NCI-H128 (cell line): ENCODE data around the gene DBN1.

Experiments used
- DNase-seq: peaks from one replicate; lab custom pipeline; 2025; ENCODE audit not compliant: unreplicated experiment; lab: John Stamatoyannopoulos, UW

DBN1 gene

GRCh38 chr5:177475563-177476427 lies 2.4 kb upstream of the DBN1 start:
- no peak for DNase-seq

GRCh38 chr5:177474846-177475562 lies 1.6 kb upstream of the DBN1 start:
- DNase-seq, result no peak

- DNase-seq, result no peak
Observed at GRCh38 chr5:177474002-177474476, 605 bp upstream of the DBN1 start.

- DNase-seq, result no peak
Observed at GRCh38 chr5:177472460-177473442, 683 bp downstream of the DBN1 start.

- DNase-seq, result no peak
Observed at GRCh38 chr5:177471610-177472356, 1.7 kb downstream of the DBN1 start.

GRCh38 chr5:177470759-177471536 lies 2.5 kb downstream of the DBN1 start:
- no peak for DNase-seq

GRCh38 chr5:177469750-177470525 lies 3.5 kb downstream of the DBN1 start:
- no peak for DNase-seq

- DNase-seq, result no peak
Observed at GRCh38 chr5:177468685-177469628, 4.5 kb downstream of the DBN1 start.

GRCh38 chr5:177468329-177468684 lies 5.1 kb downstream of the DBN1 start:
- DNase-seq, result no peak

GRCh38 chr5:177467436-177467835 lies 6.0 kb downstream of the DBN1 start:
- no peak for DNase-seq

- no peak for DNase-seq
Observed at GRCh38 chr5:177466861-177467260, 6.6 kb downstream of the DBN1 start.

GRCh38 chr5:177465044-177465443 lies 8.4 kb downstream of the DBN1 start:
- no peak for DNase-seq

GRCh38 chr5:177462021-177462670 lies 11.3 kb downstream of the DBN1 start:
- no peak for DNase-seq

- no peak for DNase-seq
Observed at GRCh38 chr5:177459819-177460628, 13.4 kb downstream of the DBN1 start.

- DNase-seq, result no peak
Observed at GRCh38 chr5:177459357-177459756, 14.1 kb downstream of the DBN1 start.

GRCh38 chr5:177458912-177459350 lies 14.5 kb downstream of the DBN1 start:
- DNase-seq, result no peak
